Measurements from ENCODE around the gene NPR2. TPM values are rescaled to one million over a fixed set of nuclear protein-coding genes. Genes with fewer than 3 reads are reported as not detected.

NPR2 gene
- total RNA-seq, 4 donors from 2014 or later, result 0.08 to 12.2 (median 1.8) TPM

- Histone ChIP-seq H3K36me3 (no peaks in the 10 kb centered on the region), H3K27me3 (peaks cover 0 to 27% (median 0%) of the 10 kb centered on the region in 4 donors), H3K9me3 (no peaks in the 10 kb centered on the region), H3K4me3 (no peak overlapping the region), H3K27ac (no peak overlapping the region), H3K4me1 (no peaks in the 10 kb centered on the region)
- intact Hi-C loops (cut with DNase I), result no loop called here
- WGBS, 2 donors, result 84% methylated on average over 3 of the region's 3 CpGs
- no peak for DNase-seq
- no peak for TF ChIP-seq CTCF (IDR thresholded peaks at IDR 0.05)
- no peak for TF ChIP-seq POLR2A (IDR thresholded peaks at IDR 0.05)
These were observed 12.9 kb upstream of the NPR2 start for GRCh38 chr9:35778496-35778895.

- peaks cover 0 to 36% (median 0%) of the 10 kb centered on the region in 4 donors for H3K27me3 ChIP-seq
These were observed 10.3 kb upstream of the NPR2 start for GRCh38 chr9:35781066-35781465.

GRCh38 chr9:35783418-35783817 is 8.0 kb upstream of the NPR2 start:
- no peak for TF ChIP-seq POLR2A (IDR thresholded peaks at IDR 0.05)
- TF ChIP-seq CTCF (IDR thresholded peaks at IDR 0.05), result no peak
- no peak overlapping the region for H3K4me3 ChIP-seq
- H3K4me1 ChIP-seq, result no peaks in the 10 kb centered on the region
- H3K36me3 ChIP-seq, result no peaks in the 10 kb centered on the region
- no peaks in the 10 kb centered on the region for H3K9me3 ChIP-seq
- intact Hi-C loops (cut with DNase I), result no loop called here
- peaks cover 0 to 35% (median 0%) of the 10 kb centered on the region in 4 donors for H3K27me3 ChIP-seq
- no peak for DNase-seq
- H3K27ac ChIP-seq, result no peak overlapping the region

More at GRCh38 chr9:35781066-35781465, 10.3 kb upstream of the NPR2 start:
- Histone ChIP-seq H3K27ac (no peak overlapping the region), H3K9me3 (no peaks in the 10 kb centered on the region), H3K4me1 (no peaks in the 10 kb centered on the region), H3K4me3 (no peak overlapping the region), H3K36me3 (no peaks in the 10 kb centered on the region)
- no peak for DNase-seq
- 67% methylated on average over 2 of the region's 2 CpGs; no CpG with 5 or more reads in 1 of the 2 donors for WGBS, 2 donors
- intact Hi-C loops (cut with DNase I), result no loop called here
- TF ChIP-seq POLR2A (IDR thresholded peaks at IDR 0.05) (no peak), CTCF (IDR thresholded peaks at IDR 0.05) (no peak)

GRCh38 chr9:35789541-35789940 is 1.9 kb upstream of the NPR2 start:
- DNase-seq, result no peak
- H3K9me3 ChIP-seq, result no peaks in the 10 kb centered on the region
- WGBS, 2 donors, result 88 to 96% methylated on average over 2 of the region's 2 CpGs
- TF ChIP-seq POLR2A (IDR thresholded peaks at IDR 0.05) (no peak), CTCF (IDR thresholded peaks at IDR 0.05) (no peak)
- no peaks in the 10 kb centered on the region for H3K36me3 ChIP-seq
- H3K27ac ChIP-seq, result no peak overlapping the region
- H3K4me3 ChIP-seq, result no peak overlapping the region
- peaks cover 5 to 43% (median 18%) of the 10 kb centered on the region in 3 donors for H3K4me1 ChIP-seq
- intact Hi-C loops (cut with DNase I), result no loop called here
- peaks cover 0 to 36% (median 0%) of the 10 kb centered on the region in 4 donors for H3K27me3 ChIP-seq

GRCh38 chr9:35790025-35790384 is 1.4 kb upstream of the NPR2 start:
- DNase-seq, result no peak
- WGBS, 2 donors, result 31 to 40% methylated on average over 3 to 4 of the region's 4 CpGs
- intact Hi-C loops (cut with DNase I), result loop anchor here (5.0 kb wide), 1 partner anchor 92 kb away; no protein-coding TSS in a partner anchor
- Histone ChIP-seq H3K27ac (no peak overlapping the region), H3K4me1 (peaks cover 5 to 43% (median 18%) of the 10 kb centered on the region in 3 donors), H3K36me3 (no peaks in the 10 kb centered on the region), H3K4me3 (no peak overlapping the region), H3K9me3 (no peaks in the 10 kb centered on the region), H3K27me3 (peaks cover 0 to 34% (median 0%) of the 10 kb centered on the region in 4 donors)
- no peak for TF ChIP-seq CTCF (IDR thresholded peaks at IDR 0.05)
- no peak for TF ChIP-seq POLR2A (IDR thresholded peaks at IDR 0.05)

All from esophagus squamous epithelium (tissue), 5 donors.